K562 (cell line): ENCODE results near the gene STK33. TPM values are rescaled to one million over a fixed set of nuclear protein-coding genes. Genes with fewer than 3 reads are reported as not detected.

ENCODE experiments used
- ATAC-seq: fragments of 200-7000 bp; cut with Tn5 transposase; 3 replicates; pipeline ENCODE4 v1.9.1; 2020; ENCODE audit warnings: moderate library complexity
- BruUV-seq: library from RNA; stranded (reverse); fragments of 400-500 nt; replicated peaks from 2 replicates; lab custom pipeline; 2021; lab: Mats Ljungman, UMichigan
- CTCF ChIA-PET: fragments of 300-600 bp; formaldehyde crosslinking; extraction: SDS; loops from one replicate; lab custom pipeline; 2021; ENCODE audit warnings: low intra/inter-chr PET ratio; lab: Yijun Ruan, JAX
- POLR2A ChIA-PET: fragments of 300-600, 350-650 bp; sonication (Branson Sonifier 250); formaldehyde crosslinking; extraction: SDS; loops from one replicate; lab custom pipeline; 2021; ENCODE audit warnings: antibody characterized with exemption, inconsistent platforms; lab: Yijun Ruan, JAX
- DNase-seq, 4 experiments: peaks; one replicate each; pipeline versions ENCODE4 v3.0.0 to v3.0.0-alpha.2; 2011 to 2018; ENCODE audit warnings: low spot score in 3 of 4, mixed read lengths in 3 of 4; ENCODE audit errors: extremely low read depth in 1 of 4
- FAIRE-seq: peaks from 2 replicates; lab custom pipeline; 2011; peaks lifted over from hg19 to GRCh38; lab: Jason Lieb, UNC
- H2AFZ ChIP-seq: 2 replicates; pipeline ENCODE4 v1.6.0; 2011; ENCODE audit warnings: low read depth, low read length, control low read depth, inconsistent platforms
- H3K27ac ChIP-seq: fragments of 200-600 bp; 3 replicates; pipeline ENCODE4 v1.8.0; 2011; ENCODE audit warnings: low read depth, mild to moderate bottlenecking, control low read depth, inconsistent platforms, low read length, moderate library complexity, mixed read lengths; ENCODE audit errors: extremely low read depth
- H3K27me3 ChIP-seq, 2 experiments: fragments of 300-600 bp in 1 of 2; 2 replicates in 1 of 2; 3 replicates in 1 of 2; pipeline versions ENCODE4 v1.6.0 to v1.8.0; 2011; ENCODE audit warnings: inconsistent platforms in 2 of 2, low read length in 2 of 2, mild to moderate bottlenecking in 1 of 2, mixed read lengths in 1 of 2, moderate library complexity in 1 of 2; ENCODE audit not compliant: control insufficient read depth in 2 of 2, insufficient read depth in 2 of 2
- H3K36me3 ChIP-seq: fragments of 300-600 bp; 3 replicates; pipeline ENCODE4 v1.8.0; 2011; ENCODE audit warnings: mild to moderate bottlenecking, low read length, inconsistent platforms; ENCODE audit not compliant: control insufficient read depth, insufficient read depth
- H3K4me1 ChIP-seq, 2 experiments: fragments of 200-600 bp in 1 of 2; replicated peaks in 1 of 2; 2 replicates in 1 of 2; 3 replicates in 1 of 2; pipeline versions ENCODE4 v1.5.1 to v1.8.0; 2011; ENCODE audit warnings: inconsistent platforms in 2 of 2, low read length in 2 of 2, mild to moderate bottlenecking in 1 of 2, mixed read lengths in 1 of 2, moderate library complexity in 1 of 2; ENCODE audit not compliant: control insufficient read depth in 2 of 2, insufficient read depth in 2 of 2
- H3K4me2 ChIP-seq: 2 replicates; pipeline ENCODE4 v1.6.1; 2011; ENCODE audit warnings: low read length, control low read depth, inconsistent platforms, mixed read lengths; ENCODE audit not compliant: insufficient read depth
- H3K4me3 ChIP-seq: fragments of 200-600 bp; sonication (generic), shearing (Covaris generic); 2 replicates; pipeline ENCODE4 v1.5.1; 2016; ENCODE audit warnings: control low read depth, inconsistent platforms
- H3K79me2 ChIP-seq: fragments of 200-600 bp; 3 replicates; pipeline ENCODE4 v1.8.0; 2011; ENCODE audit warnings: low read length, inconsistent platforms; ENCODE audit not compliant: control insufficient read depth, insufficient read depth
- H3K9ac ChIP-seq, 2 experiments: 2 replicates each; pipeline versions ENCODE4 v1.6.0 to v1.6.1; 2011; ENCODE audit warnings: low read depth in 2 of 2, low read length in 2 of 2, control low read depth in 1 of 2, inconsistent platforms in 1 of 2, mild to moderate bottlenecking in 1 of 2, mixed read lengths in 1 of 2; ENCODE audit not compliant: insufficient read depth in 1 of 2
- H3K9me1 ChIP-seq: one replicate; pipeline ENCODE4 v1.6.0; 2011; ENCODE audit warnings: inconsistent platforms, mild to moderate bottlenecking, low read length, moderate library complexity; ENCODE audit not compliant: control insufficient read depth, insufficient read depth
- H3K9me3 ChIP-seq: replicated peaks from 2 replicates; pipeline ENCODE4 v1.5.1; 2011; ENCODE audit warnings: low read depth, low read length, inconsistent platforms; ENCODE audit not compliant: control insufficient read depth, insufficient read depth
- H4K20me1 ChIP-seq: replicated peaks from 2 replicates; pipeline ENCODE4 v1.6.1; 2011; ENCODE audit warnings: low read length, inconsistent platforms, mixed read lengths; ENCODE audit not compliant: control insufficient read depth, insufficient read depth
- FOXM1 ChIP-seq, 2 experiments: fragments of 450-650 bp in 1 of 2; sonication (generic) in 1 of 2; formaldehyde crosslinking in 1 of 2; IDR thresholded peaks; 2 replicates each; pipeline versions ENCODE4 v1.6.1 to v1.9.0; 2017 to 2022; ENCODE audit warnings: low read depth in 2 of 2, mild to moderate bottlenecking in 2 of 2, missing genetic modification reagents in 1 of 2, moderate library complexity in 1 of 2
- PHF21A ChIP-seq: fragments of 450-650 bp; IDR thresholded peaks from 2 replicates; pipeline ENCODE4 v1.6.1; 2017; ENCODE audit warnings: low read depth, borderline replicate concordance
- PPARD ChIP-seq: fragments of 250-450 bp; sonication (Bioruptor Pico); IDR thresholded peaks from 2 replicates; pipeline ENCODE4 v1.8.0; 2022; ENCODE audit warnings: inconsistent platforms, mild to moderate bottlenecking, moderate library complexity
- PTTG1 ChIP-seq: fragments of 450-650 bp; IDR thresholded peaks from 2 replicates; pipeline ENCODE4 v1.6.1; 2016; ENCODE audit warnings: low read depth, mild to moderate bottlenecking, missing genetic modification characterization, missing compliant biosample characterization
- RBFOX2 ChIP-seq: fragments of 200-400 bp; formaldehyde crosslinking; IDR thresholded peaks from 2 replicates; pipeline ENCODE4 v1.6.1; 2017; ENCODE audit warnings: low read depth, mild to moderate bottlenecking, low read length, moderate library complexity
- RBM34 ChIP-seq: fragments of 200-400 bp; formaldehyde crosslinking; IDR thresholded peaks from 2 replicates; pipeline ENCODE4 v1.6.1; 2018; ENCODE audit warnings: low read length, borderline replicate concordance; ENCODE audit not compliant: insufficient read depth
- ZNF263 ChIP-seq: sonication (generic); formaldehyde crosslinking; IDR thresholded peaks from 2 replicates; pipeline ENCODE4 v1.8.0; 2022; ENCODE audit warnings: mild to moderate bottlenecking, missing genetic modification reagents, borderline replicate concordance
- ZNF586 ChIP-seq: fragments of 450-650 bp; formaldehyde crosslinking; conservative IDR thresholded peaks from 2 replicates; pipeline ENCODE4 v1.4.0; 2020; ENCODE audit warnings: mild to moderate bottlenecking, moderate library complexity
- WGBS: fragments of 100-300 bp; shearing (Covaris generic); methylation state at CpG from one replicate; pipeline ENCODE4 v1.1.6; 2016; ENCODE audit warnings: low coverage, mixed read lengths; ENCODE audit not compliant: insufficient coverage; ENCODE audit errors: missing lambda C conversion rate; 5-methylcytosine and 5-hydroxymethylcytosine counted together
- in situ Hi-C: fragments of 300-500 bp; cut with MboI; formaldehyde crosslinking; loops from 4 replicates; pipeline ENCODE4 v1.15.0; 2018; ENCODE audit warnings: inconsistent platforms, mixed read lengths
- intact Hi-C: fragments of 100-400 bp; cut with micrococcal nuclease; formaldehyde crosslinking; loops from 2 replicates; pipeline ENCODE4 v1.14.2; 2022
- polyA plus RNA-seq, 8 experiments: library from polyadenylated mRNA; depleted of rRNA in 4 of 8; stranded (reverse) in 5 of 8; unstranded in 3 of 8; fragments of >200 nt; fragmentation: Nextera tagmentation in 2 of 8; fragmentation: Illumina TruSeq in 1 of 8; extraction: Ambion mirVana in 2 of 8; extraction: Trizol in 1 of 8; gene quantifications; 2 replicates each; pipeline versions ENCODE4 v1.2.1 to v1.2.3, GENCODE V29; 2011 to 2014; ENCODE audit warnings: inconsistent platforms in 1 of 8, missing spikeins in 1 of 8
- total RNA-seq, 7 experiments: library from RNA; depleted of rRNA in 6 of 7; stranded (reverse); fragments of >200 nt in 6 of 7; fragmentation: Illumina TruSeq in 2 of 7; extraction: Trizol in 2 of 7; gene quantifications; 2 replicates each; pipeline versions ENCODE4 v1.2.1 to v1.2.3, GENCODE V29; 2011 to 2021; ENCODE audit warnings: low replicate concordance in 1 of 7
- TF ChIP-seq, protein P1 (sequence below): fragments of 250-450 bp; sonication (Bioruptor Pico); IDR thresholded peaks from 2 replicates; pipeline ENCODE4 v1.5.0; 2021
- TF ChIP-seq, protein P2 (sequence below): fragments of 250-450 bp; sonication (Bioruptor Pico); IDR thresholded peaks from 2 replicates; pipeline ENCODE4 v1.5.0; 2022; ENCODE audit warnings: mild to moderate bottlenecking

STK33 gene
- total and polyA plus RNA-seq, 9 of the 15 experiments (the other 6 are each of a cell fraction or from before 2014, with no cell fraction given) = not detected

DNA sequence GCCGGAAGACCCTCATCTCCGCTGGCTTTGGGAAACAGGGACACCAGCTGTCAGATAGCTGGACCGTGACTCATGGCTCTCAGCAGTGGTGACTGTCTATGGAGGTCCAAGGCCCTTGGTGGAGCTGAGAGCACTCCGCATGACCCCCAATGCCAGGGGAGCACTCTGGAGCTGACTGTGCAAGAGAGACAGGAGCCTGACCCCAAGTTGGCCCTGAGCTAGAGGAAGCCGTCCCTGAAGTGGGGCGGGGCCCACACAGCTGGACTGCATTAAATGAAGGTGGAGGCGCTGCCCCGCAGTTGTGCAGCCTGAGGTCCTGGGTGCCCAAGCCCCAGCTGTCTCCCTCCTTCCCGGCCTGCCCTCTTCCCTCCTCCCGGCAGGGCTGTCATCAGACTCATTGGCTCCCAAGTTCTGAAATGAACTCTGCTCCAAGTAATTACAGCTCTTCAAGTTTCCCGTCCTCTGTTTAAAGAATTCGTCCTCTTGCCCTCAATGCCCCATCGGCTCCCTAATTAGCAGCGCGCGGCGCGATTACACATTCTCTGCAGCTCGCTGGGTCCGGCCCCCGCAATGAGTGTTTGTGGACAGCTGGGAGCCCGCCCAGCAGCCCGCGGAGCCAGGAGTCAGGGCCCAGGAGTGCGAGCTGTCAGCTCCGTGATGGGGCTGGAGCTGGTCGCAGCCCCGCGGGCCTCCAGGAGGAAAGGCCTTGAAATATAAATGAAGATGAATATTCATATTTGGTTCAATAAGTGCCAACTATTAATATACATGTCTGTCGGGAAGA lies 237.1 kb downstream of the STK33 start:
- Histone ChIP-seq H3K4me2 (no peak overlapping the region), H3K27me3 (peaks cover 25 to 87% of the 10 kb centered on the region in 2 experiments), H3K4me1 (no peaks in the 10 kb centered on the region), H3K4me3 (no peak overlapping the region), H3K9ac (no peak overlapping the region; a peak in 1 of 4 replicates), H4K20me1 (peaks cover 4% of the 10 kb centered on the region; the same call in 1 of the 2 replicates), H3K27ac (no peak overlapping the region), H3K9me3 (no peaks in the 10 kb centered on the region), H3K36me3 (no peaks in the 10 kb centered on the region), H2AFZ (no peak overlapping the region), H3K79me2 (no peaks in the 10 kb centered on the region), H3K9me1 (peaks cover 3% of the 10 kb centered on the region)
- CTCF ChIA-PET = interaction anchor here (0.6 kb wide), 1 partner anchor 374 kb away, joined by 3 read pairs; no protein-coding TSS in a partner anchor
- ATAC-seq (no peak; the same call in 2 of the 3 replicates), DNase-seq (no peak), FAIRE-seq (no peak)
- in situ Hi-C loops = no loop called here
- POLR2A ChIA-PET = interaction anchor here (0.6 to 1.2 kb wide), 3 partner anchors 12 to 121 kb away, joined by 3 to 4 read pairs (median 3); no protein-coding TSS in a partner anchor
- intact Hi-C loops = no loop called here
- BruUV-seq = no TSS peak
- TF ChIP-seq ZNF263 (CRISPR knock-in tag) (0 out of 2 replicates have a peak, but pooled peaks have one; percentile 40), ZNF586 (CRISPR knock-in tag) (no peak)
- WGBS = 3% methylated on average over 26 of the region's 30 CpGs

DNA sequence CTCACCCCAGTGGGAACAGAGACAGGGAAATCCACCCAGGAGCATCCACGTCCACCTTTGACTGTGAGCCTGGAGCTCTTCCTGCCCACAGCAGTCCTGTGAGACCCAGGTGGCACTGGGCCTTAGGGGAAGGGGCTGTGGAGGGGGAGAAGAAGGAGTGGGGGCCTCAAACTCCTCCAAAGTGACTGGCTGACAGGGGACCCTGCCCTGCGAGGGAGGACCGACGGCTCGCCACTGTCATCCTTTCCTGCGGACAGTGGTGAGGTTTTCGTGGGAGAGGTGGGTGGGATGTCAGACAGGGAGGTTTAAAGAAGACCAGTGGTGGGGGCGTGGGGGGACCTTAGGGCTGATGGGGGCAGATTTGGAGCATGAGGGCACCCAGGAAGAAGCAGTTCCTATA lies 237.8 kb downstream of the STK33 start:
- no peak overlapping the region for H2AFZ ChIP-seq
- ATAC-seq = no peak
- FAIRE-seq = no peak
- in situ Hi-C loops (no loop called here), intact Hi-C loops (no loop called here)
- H3K27me3 ChIP-seq = peaks cover 25 to 84% of the 10 kb centered on the region in 2 experiments
- DNase-seq = no peak
- no TSS peak for BruUV-seq
- H3K79me2 ChIP-seq = no peaks in the 10 kb centered on the region
- H3K9me1 ChIP-seq = peaks cover 3% of the 10 kb centered on the region
- H3K9ac ChIP-seq = no peak overlapping the region
- no peak overlapping the region for H3K4me2 ChIP-seq
- 0% methylated on average over 6 of the region's 8 CpGs for WGBS
- no peak overlapping the region for H3K27ac ChIP-seq
- ChIA-PET CTCF (no interaction called here), POLR2A (no interaction called here)
- H3K9me3 ChIP-seq = no peaks in the 10 kb centered on the region
- H4K20me1 ChIP-seq = peaks cover 4% of the 10 kb centered on the region; the same call in 1 of the 2 replicates
- H3K4me1 ChIP-seq = no peaks in the 10 kb centered on the region
- H3K4me3 ChIP-seq = no peak overlapping the region
- H3K36me3 ChIP-seq = no peaks in the 10 kb centered on the region
- TF ChIP-seq, protein P1, sequence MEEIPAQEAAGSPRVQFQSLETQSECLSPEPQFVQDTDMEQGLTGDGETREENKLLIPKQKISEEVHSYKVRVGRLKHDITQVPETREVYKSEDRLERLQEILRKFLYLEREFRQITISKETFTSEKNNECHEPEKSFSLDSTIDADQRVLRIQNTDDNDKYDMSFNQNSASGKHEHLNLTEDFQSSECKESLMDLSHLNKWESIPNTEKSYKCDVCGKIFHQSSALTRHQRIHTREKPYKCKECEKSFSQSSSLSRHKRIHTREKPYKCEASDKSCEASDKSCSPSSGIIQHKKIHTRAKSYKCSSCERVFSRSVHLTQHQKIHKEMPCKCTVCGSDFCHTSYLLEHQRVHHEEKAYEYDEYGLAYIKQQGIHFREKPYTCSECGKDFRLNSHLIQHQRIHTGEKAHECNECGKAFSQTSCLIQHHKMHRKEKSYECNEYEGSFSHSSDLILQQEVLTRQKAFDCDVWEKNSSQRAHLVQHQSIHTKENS (CRISPR knock-in tag) = no peak
- TF ChIP-seq PHF21A (no peak), FOXM1 (IDR thresholded peaks at IDR 0.05; ENCODE audit: low read depth) (no peak), FOXM1 (CRISPR knock-in tag; IDR thresholded peaks at IDR 0.05; ENCODE audit: low read depth) (no peak), RBM34 (no peak), PTTG1 (tag) (no peak), PPARD (CRISPR knock-in tag) (no peak), RBFOX2 (no peak)
- TF ChIP-seq, protein P2, sequence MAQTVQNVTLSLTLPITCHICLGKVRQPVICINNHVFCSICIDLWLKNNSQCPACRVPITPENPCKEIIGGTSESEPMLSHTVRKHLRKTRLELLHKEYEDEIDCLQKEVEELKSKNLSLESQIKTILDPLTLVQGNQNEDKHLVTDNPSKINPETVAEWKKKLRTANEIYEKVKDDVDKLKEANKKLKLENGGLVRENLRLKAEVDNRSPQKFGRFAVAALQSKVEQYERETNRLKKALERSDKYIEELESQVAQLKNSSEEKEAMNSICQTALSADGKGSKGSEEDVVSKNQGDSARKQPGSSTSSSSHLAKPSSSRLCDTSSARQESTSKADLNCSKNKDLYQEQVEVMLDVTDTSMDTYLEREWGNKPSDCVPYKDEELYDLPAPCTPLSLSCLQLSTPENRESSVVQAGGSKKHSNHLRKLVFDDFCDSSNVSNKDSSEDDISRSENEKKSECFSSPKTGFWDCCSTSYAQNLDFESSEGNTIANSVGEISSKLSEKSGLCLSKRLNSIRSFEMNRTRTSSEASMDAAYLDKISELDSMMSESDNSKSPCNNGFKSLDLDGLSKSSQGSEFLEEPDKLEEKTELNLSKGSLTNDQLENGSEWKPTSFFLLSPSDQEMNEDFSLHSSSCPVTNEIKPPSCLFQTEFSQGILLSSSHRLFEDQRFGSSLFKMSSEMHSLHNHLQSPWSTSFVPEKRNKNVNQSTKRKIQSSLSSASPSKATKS (CRISPR knock-in tag) = no peak
